GM21528 (cell line): ENCODE measurements around the gene ARHGEF17.

Experiments used
- ATAC-seq: cut with Tn5 transposase; IDR thresholded peaks from one replicate; pipeline ENCODE4 v1.9.1; 2021; ENCODE audit warnings: mild to moderate bottlenecking, moderate library complexity; ENCODE audit not compliant: unreplicated experiment, low FRiP score

ARHGEF17 gene

GRCh38 chr11:73310661-73311393 lies 2.8 kb downstream of the ARHGEF17 start:
- ATAC-seq, result no peak

GRCh38 chr11:73311394-73311869 lies 3.4 kb downstream of the ARHGEF17 start:
- no peak for ATAC-seq

GRCh38 chr11:73312036-73312435 lies 4.0 kb downstream of the ARHGEF17 start:
- ATAC-seq, result no peak

GRCh38 chr11:73312851-73313327 lies 4.8 kb downstream of the ARHGEF17 start:
- ATAC-seq, result no peak

GRCh38 chr11:73313652-73314051 lies 5.6 kb downstream of the ARHGEF17 start:
- no peak for ATAC-seq

- ATAC-seq, result no peak
These were observed 6.3 kb downstream of the ARHGEF17 start for GRCh38 chr11:73314117-73314961.

- ATAC-seq, result no peak
These were observed 7.4 kb downstream of the ARHGEF17 start for GRCh38 chr11:73315293-73316020.

- no peak for ATAC-seq
These were observed 8.3 kb downstream of the ARHGEF17 start for GRCh38 chr11:73316422-73316821.

- no peak for ATAC-seq
These were observed 9.3 kb downstream of the ARHGEF17 start for GRCh38 chr11:73317373-73317772.

- no peak for ATAC-seq
These were observed 9.7 kb downstream of the ARHGEF17 start for GRCh38 chr11:73317803-73318202.

- no peak for ATAC-seq
These were observed 10.5 kb downstream of the ARHGEF17 start for GRCh38 chr11:73318501-73319011.

GRCh38 chr11:73320763-73321603 lies 12.9 kb downstream of the ARHGEF17 start:
- ATAC-seq, result no peak

GRCh38 chr11:73321604-73322381 lies 13.7 kb downstream of the ARHGEF17 start:
- ATAC-seq, result no peak

GRCh38 chr11:73322382-73323306 lies 14.6 kb downstream of the ARHGEF17 start:
- ATAC-seq, result no peak

- no peak for ATAC-seq
These were observed 15.4 kb downstream of the ARHGEF17 start for GRCh38 chr11:73323464-73323863.

- no peak for ATAC-seq
These were observed 16.0 kb downstream of the ARHGEF17 start for GRCh38 chr11:73324116-73324515.

GRCh38 chr11:73324665-73325035 lies 16.6 kb downstream of the ARHGEF17 start:
- no peak for ATAC-seq
